IMR-90 (cell line): Measurements from ENCODE around the gene DAAM1. TPM values are rescaled to one million over a fixed set of nuclear protein-coding genes. Genes with fewer than 3 reads are reported as not detected.

Source experiments
- ATAC-seq: fragments of 200-7000 bp; cut with Tn5 transposase; 2 replicates; pipeline ENCODE4 v1.9.1; 2020; ENCODE audit warnings: low read depth, mild to moderate bottlenecking, moderate library complexity
- BruUV-seq: library from RNA; stranded (reverse); fragments of 400-500 nt; replicated peaks from 2 replicates; lab custom pipeline; 2021; lab: Mats Ljungman, UMichigan
- CTCF ChIA-PET: fragments of 300-600 bp; formaldehyde crosslinking; extraction: SDS; loops from one replicate; lab custom pipeline; 2021; ENCODE audit warnings: antibody characterized with exemption; lab: Yijun Ruan, JAX
- POLR2A ChIA-PET: fragments of 300-600 bp; sonication (Branson Sonifier 250); formaldehyde crosslinking; loops from one replicate; lab custom pipeline; 2022; ENCODE audit warnings: antibody characterized with exemption; ENCODE audit not compliant: unreplicated experiment; lab: Charles Lee
- DNase-seq: peaks from one replicate; pipeline ENCODE4 v3.0.0; 2013
- H2AFZ ChIP-seq: replicated peaks from 2 replicates; pipeline ENCODE3; 2013; ENCODE audit warnings: low read length, mild to moderate bottlenecking; ENCODE audit not compliant: poor library complexity
- H2AK5ac ChIP-seq: 2 replicates; pipeline ENCODE4 v1.6.1; 2013; ENCODE audit warnings: low read depth, low read length, inconsistent platforms
- H2AK9ac ChIP-seq: replicated peaks from 2 replicates; pipeline ENCODE3; 2013; ENCODE audit warnings: mild to moderate bottlenecking, low read depth, low read length, moderate library complexity; ENCODE audit not compliant: poor library complexity
- H2BK120ac ChIP-seq: 2 replicates; pipeline ENCODE4 v1.6.1; 2013; ENCODE audit warnings: low read depth, low read length, inconsistent platforms
- H2BK15ac ChIP-seq: 3 replicates; pipeline ENCODE4 v1.6.1; 2013; ENCODE audit warnings: low read depth, low read length, inconsistent platforms
- H2BK20ac ChIP-seq: 2 replicates; pipeline ENCODE4 v1.6.1; 2013; ENCODE audit warnings: low read depth, mild to moderate bottlenecking, inconsistent platforms, low read length, moderate library complexity
- H2BK5ac ChIP-seq: 2 replicates; pipeline ENCODE4 v1.6.1; 2013; ENCODE audit warnings: mild to moderate bottlenecking, low read depth, low read length, inconsistent platforms; ENCODE audit not compliant: poor library complexity, severe bottlenecking
- H3K14ac ChIP-seq: replicated peaks from 2 replicates; pipeline ENCODE4 v1.6.1; 2013; ENCODE audit warnings: low read depth, low read length, inconsistent platforms
- H3K18ac ChIP-seq: 2 replicates; pipeline ENCODE4 v1.6.1; 2013; ENCODE audit warnings: low read depth, low read length, control low read depth
- H3K23ac ChIP-seq: 2 replicates; pipeline ENCODE4 v1.6.1; 2013; ENCODE audit warnings: low read depth, low read length, inconsistent platforms
- H3K27ac ChIP-seq: 2 replicates; pipeline ENCODE4 v1.5.1; 2013; ENCODE audit warnings: mild to moderate bottlenecking, control low read depth, low read length; ENCODE audit not compliant: insufficient read depth
- H3K27me3 ChIP-seq: 2 replicates; pipeline ENCODE4 v1.6.1; 2013; ENCODE audit warnings: low read length; ENCODE audit not compliant: control insufficient read depth, insufficient read depth
- H3K36me3 ChIP-seq: 2 replicates; pipeline ENCODE4 v1.6.1; 2013; ENCODE audit warnings: low read length, mixed read lengths; ENCODE audit not compliant: control insufficient read depth, insufficient read depth
- H3K4ac ChIP-seq: 2 replicates; pipeline ENCODE4 v1.6.1; 2013; ENCODE audit warnings: low read depth, low read length, inconsistent platforms
- H3K4me1 ChIP-seq: 2 replicates; pipeline ENCODE4 v1.6.1; 2013; ENCODE audit warnings: low read length, mixed read lengths; ENCODE audit not compliant: control insufficient read depth, insufficient read depth
- H3K4me2 ChIP-seq: 2 replicates; pipeline ENCODE4 v1.6.1; 2013; ENCODE audit warnings: low read depth, mild to moderate bottlenecking, control low read depth, low read length, moderate library complexity
- H3K4me3 ChIP-seq: 2 replicates; pipeline ENCODE4 v1.5.1; 2013; ENCODE audit warnings: low read depth, mild to moderate bottlenecking, control low read depth, low read length, moderate library complexity; ENCODE audit not compliant: insufficient read depth
- H3K56ac ChIP-seq: 2 replicates; pipeline ENCODE4 v1.6.1; 2013; ENCODE audit warnings: low read length, inconsistent platforms; ENCODE audit not compliant: insufficient read depth; ENCODE audit errors: extremely low read depth
- H3K79me1 ChIP-seq, 2 experiments: 2 replicates each; pipeline ENCODE4 v1.6.1; 2013; ENCODE audit warnings: low read length in 2 of 2, inconsistent platforms in 1 of 2, low read depth in 1 of 2
- H3K9ac ChIP-seq: 2 replicates; pipeline ENCODE4 v1.6.1; 2013; ENCODE audit warnings: low read depth, low read length, control low read depth
- H3K9me1 ChIP-seq: 2 replicates; pipeline ENCODE4 v1.6.1; 2013; ENCODE audit warnings: low read length, inconsistent platforms; ENCODE audit not compliant: insufficient read depth
- H3K9me3 ChIP-seq: 2 replicates; pipeline ENCODE4 v1.6.1; 2013; ENCODE audit warnings: low read length; ENCODE audit not compliant: control insufficient read depth, insufficient read depth
- H4K20me1 ChIP-seq: 2 replicates; pipeline ENCODE4 v1.6.1; 2013; ENCODE audit warnings: low read length, inconsistent platforms; ENCODE audit not compliant: insufficient read depth
- H4K5ac ChIP-seq: 2 replicates; pipeline ENCODE4 v1.6.1; 2013; ENCODE audit warnings: mild to moderate bottlenecking, low read depth, low read length, control low read depth
- H4K8ac ChIP-seq, 2 experiments: 2 replicates each; pipeline ENCODE4 v1.6.1; 2013; ENCODE audit warnings: low read depth in 2 of 2, low read length in 2 of 2, control low read depth in 1 of 2, inconsistent platforms in 1 of 2
- H4K91ac ChIP-seq: 2 replicates; pipeline ENCODE4 v1.6.1; 2013; ENCODE audit warnings: low read depth, low read length, inconsistent platforms; ENCODE audit not compliant: insufficient read depth
- CEBPB ChIP-seq: IDR thresholded peaks from 2 replicates; pipeline ENCODE4 v1.6.1; 2012; ENCODE audit warnings: low read depth, low read length, improper control_type of control experiment
- CHD1 ChIP-seq: IDR thresholded peaks from 2 replicates; pipeline ENCODE4 v1.6.1; 2012; ENCODE audit warnings: low read depth, low read length, improper control_type of control experiment
- ELK1 ChIP-seq: fragments of 150-350 bp; IDR thresholded peaks from 2 replicates; pipeline ENCODE4 v1.6.1; 2016; ENCODE audit warnings: low read depth, mild to moderate bottlenecking, low read length, moderate library complexity, borderline replicate concordance
- FOS ChIP-seq: fragments of 150-350 bp; IDR thresholded peaks from 2 replicates; pipeline ENCODE4 v1.6.1; 2016; ENCODE audit warnings: low read depth, low read length
- MAZ ChIP-seq: IDR thresholded peaks from 2 replicates; pipeline ENCODE4 v1.6.1; 2012; ENCODE audit warnings: low read depth, mild to moderate bottlenecking, low read length, improper control_type of control experiment, moderate library complexity, borderline replicate concordance
- POLR2A ChIP-seq: IDR thresholded peaks from 2 replicates; pipeline ENCODE4 v1.6.1; 2012; ENCODE audit warnings: mild to moderate bottlenecking, low read depth, low read length
- RAD21 ChIP-seq: IDR thresholded peaks from 2 replicates; pipeline ENCODE4 v1.6.1; 2012; ENCODE audit warnings: low read length, improper control_type of control experiment
- SMC3 ChIP-seq: fragments of 150-350 bp; IDR thresholded peaks from 2 replicates; pipeline ENCODE4 v1.6.1; 2016; ENCODE audit warnings: low read depth, mild to moderate bottlenecking, antibody characterized with exemption, low read length, moderate library complexity
- USF2 ChIP-seq: fragments of 150-350 bp; IDR thresholded peaks from 2 replicates; pipeline ENCODE4 v1.6.1; 2017; ENCODE audit warnings: mild to moderate bottlenecking, antibody characterized with exemption, low read length, low read depth
- WGBS, 2 experiments: methylation state at CpG; one replicate each; pipeline versions ENCODE4 v1.1.5 to v1.1.7; 2013; ENCODE audit warnings: missing lambda C conversion rate in 2 of 2; ENCODE audit not compliant: insufficient read length in 1 of 2; ENCODE audit errors: extremely low coverage in 2 of 2; 5-methylcytosine and 5-hydroxymethylcytosine counted together
- dilution Hi-C: fragments of 300-500 bp; cut with HindIII; formaldehyde crosslinking; loops from one replicate; pipeline ENCODE4 v1.14.3; 2018; ENCODE audit warnings: low sequenced_read_pairs; ENCODE audit not compliant: unreplicated experiment
- in situ Hi-C: fragments of 300-500 bp; cut with MboI; formaldehyde crosslinking; loops from 3 replicates; pipeline ENCODE4 v1.14.3; 2019; ENCODE audit warnings: low sequenced_read_pairs, inconsistent platforms, mixed read lengths
- intact Hi-C: fragments of 100-400 bp; cut with micrococcal nuclease; formaldehyde crosslinking; loops from 2 replicates; pipeline ENCODE4 v1.10.0; 2022
- polyA plus RNA-seq, 3 experiments: library from polyadenylated mRNA; depleted of rRNA; stranded (reverse); fragments of >200 nt; gene quantifications; 2 replicates each; pipeline ENCODE4 v1.2.3, GENCODE V29; 2012; ENCODE audit warnings: low replicate concordance in 1 of 3
- total RNA-seq: library from RNA; depleted of rRNA; stranded (reverse); fragments of >200 nt; gene quantifications from 2 replicates; pipeline ENCODE4 v1.2.3, GENCODE V29; 2012

Gene DAAM1
- total and polyA plus RNA-seq, 2 of the 4 experiments (the other 2 are of a cell fraction), result 4.8 to 5.4 TPM

GRCh38 chr14:59347511-59347900 is 159.0 kb downstream of the DAAM1 start:
- Histone ChIP-seq H2AK5ac (peak overlapping the region; percentile 87; the same call in 1 of the 2 replicates), H4K5ac (no peak overlapping the region; the same call in 1 of the 2 replicates), H3K79me1 (no peaks in the 10 kb centered on the region; a peak in 1 of 4 replicates), H4K8ac (0 out of 4 replicates have a peak overlapping the region, but pooled peaks of 1 of the 2 experiments have one; percentile 53), H2AFZ (no peak overlapping the region), H4K20me1 (no peaks in the 10 kb centered on the region), H3K9me3 (no peaks in the 10 kb centered on the region), H2BK15ac (no peak overlapping the region), H2BK120ac (peak overlapping the region; percentile 71; the same call in 1 of the 2 replicates), H3K4me2 (no peak overlapping the region), H2BK20ac (peak overlapping the region; percentile 45; the same call in 1 of the 2 replicates), H3K36me3 (peaks cover 8% of the 10 kb centered on the region), H3K4me1 (peaks cover 6% of the 10 kb centered on the region), H4K91ac (no peak overlapping the region), H3K27ac (peak overlapping the region; percentile 65; the same call in 1 of the 2 replicates), H3K9me1 (peaks cover 4% of the 10 kb centered on the region; the same call in 1 of the 2 replicates), H3K4ac (peak overlapping the region; percentile 73; the same call in 1 of the 2 replicates), H3K14ac (peak overlapping the region; percentile 78; the same call in 1 of the 2 replicates), H2AK9ac (peak overlapping the region; percentile 74), H3K23ac (no peak overlapping the region), H3K56ac (no peak overlapping the region), H3K9ac (no peak overlapping the region), H3K18ac (peak overlapping the region; percentile 59), H3K4me3 (no peak overlapping the region), H2BK5ac (peak overlapping the region; percentile 69), H3K27me3 (no peaks in the 10 kb centered on the region)
- DNase-seq, result no peak
- TF ChIP-seq MAZ (no peak), ELK1 (no peak), CHD1 (no peak), CEBPB (no peak), RAD21 (no peak), USF2 (no peak), POLR2A (no peak), SMC3 (no peak), FOS (no peak)
- intact Hi-C loops (no loop called here), in situ Hi-C loops (no loop called here), dilution Hi-C loops (no loop called here)
- POLR2A ChIA-PET, result no interaction called here
- CTCF ChIA-PET, result no interaction called here
- no peak for ATAC-seq
- BruUV-seq, result no TSS peak
- 100% methylated on average over 2 of the region's 5 CpGs; no CpG with 5 or more reads in 1 of the 2 experiments for WGBS, 2 experiments
